ENCODE data around the gene GDPD5.

Gene GDPD5

DNA sequence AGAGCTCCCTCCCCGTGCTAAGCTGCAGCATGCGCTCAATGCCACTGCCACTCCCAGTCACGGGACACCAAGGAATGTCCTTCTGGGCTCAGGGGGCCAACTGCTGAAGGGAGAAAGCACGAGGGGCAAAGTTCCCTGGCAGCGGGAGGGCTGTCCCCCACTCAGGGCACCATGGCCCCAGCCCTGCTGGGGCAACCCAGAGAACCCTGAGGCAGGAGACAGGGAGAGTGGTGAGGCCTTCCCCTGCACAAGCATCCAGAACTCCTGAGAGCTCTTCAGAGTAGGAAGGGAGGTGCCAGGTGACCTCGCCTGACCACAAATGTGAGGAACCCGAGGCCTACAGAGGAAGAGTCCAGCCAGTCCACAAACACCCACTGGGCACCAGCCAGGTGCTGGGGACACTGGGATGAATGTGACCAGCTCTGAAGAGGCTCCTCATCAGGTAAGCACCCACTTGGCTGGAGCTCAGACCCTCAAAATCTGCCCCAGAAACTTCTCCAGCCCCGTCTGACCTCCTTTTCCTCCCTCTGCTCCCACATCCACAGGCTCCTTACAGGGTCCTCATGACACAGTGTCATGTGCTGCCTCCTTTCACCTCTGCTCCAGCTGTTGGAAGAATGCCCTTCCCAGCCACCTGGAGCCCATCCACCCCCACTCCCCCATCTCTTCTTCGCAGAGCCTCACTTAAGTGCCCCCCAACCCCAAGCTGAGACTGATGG, 15.6 kb downstream of the GDPD5 start:
- DNase-seq = no peak

DNA sequence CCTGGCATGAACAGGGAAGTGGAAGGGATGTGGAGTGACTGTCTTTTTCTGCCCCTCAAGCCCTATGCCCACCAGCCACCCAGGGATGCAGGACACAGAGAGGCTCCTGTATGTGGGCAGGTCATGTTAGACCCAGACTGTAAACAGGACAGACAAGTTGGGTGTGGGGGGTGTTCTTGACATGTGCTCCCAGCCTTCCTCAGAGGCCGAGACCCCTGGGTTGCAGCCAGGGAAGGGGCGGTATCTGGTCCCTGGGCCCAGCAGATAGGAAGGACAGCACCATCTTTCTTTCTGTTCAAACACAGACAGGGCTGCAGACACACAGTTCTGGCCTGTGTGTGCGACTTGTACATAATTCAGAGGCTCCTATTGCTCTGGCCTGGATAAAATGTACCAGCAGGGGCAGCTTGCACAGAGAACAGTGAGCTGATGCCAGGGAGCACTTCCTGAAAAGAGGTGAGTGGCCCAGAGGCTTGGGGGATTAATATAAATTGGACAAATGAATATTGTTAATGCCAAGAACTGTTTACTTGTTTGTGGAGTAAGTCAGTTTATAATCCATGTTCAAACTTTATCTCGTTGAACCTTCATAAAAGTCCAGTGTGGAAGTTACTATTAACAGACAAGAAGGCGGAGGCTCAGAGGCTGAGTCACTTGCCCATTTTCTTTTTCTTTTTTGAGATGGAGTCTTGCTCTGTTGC, 16.6 kb downstream of the GDPD5 start:
- DNase-seq = no peak

DNA sequence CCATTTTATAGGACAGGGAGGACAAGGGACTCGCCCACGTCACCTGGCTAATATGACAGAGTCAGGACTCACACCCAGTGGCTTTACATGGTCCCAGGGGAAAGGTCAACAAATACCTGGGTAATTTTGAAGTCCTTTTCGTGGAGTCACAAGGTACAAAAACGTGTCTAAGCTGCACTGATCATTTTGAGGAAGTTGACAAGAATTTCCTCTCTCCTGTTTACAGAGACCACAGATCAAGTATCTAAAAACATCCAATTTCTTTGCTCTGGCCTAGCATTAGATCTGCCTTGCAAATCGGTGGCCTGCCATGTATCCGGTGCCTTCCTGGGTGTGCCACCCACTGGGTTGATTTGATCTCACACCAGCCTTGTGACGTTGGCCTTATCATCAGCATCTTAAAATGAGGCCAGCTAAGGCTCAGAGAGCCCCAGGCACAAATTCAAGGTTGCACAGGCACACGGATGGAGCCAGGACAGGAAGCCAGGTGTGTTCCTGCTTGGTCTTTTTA, 17.6 kb downstream of the GDPD5 start:
- no peak for DNase-seq

DNA sequence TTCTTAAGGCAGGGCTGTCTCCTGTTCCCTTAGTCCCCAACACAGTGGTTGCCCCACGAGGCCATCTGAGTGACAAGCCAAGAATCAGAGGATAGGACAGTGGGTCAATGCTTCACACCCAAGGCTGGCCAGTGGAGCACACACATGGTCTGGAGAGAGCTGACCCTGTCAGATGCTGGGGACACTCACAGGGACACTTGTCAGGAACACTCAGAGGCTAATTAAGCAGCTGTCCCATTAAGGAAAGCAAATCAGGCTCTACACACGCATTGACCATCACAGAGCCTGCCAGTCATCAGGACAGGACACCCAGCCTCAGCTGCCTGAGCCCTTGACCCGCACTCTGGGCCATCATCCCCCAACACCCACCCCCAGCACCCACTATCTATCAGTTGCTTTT, 18.2 kb downstream of the GDPD5 start:
- no peak for DNase-seq

DNA sequence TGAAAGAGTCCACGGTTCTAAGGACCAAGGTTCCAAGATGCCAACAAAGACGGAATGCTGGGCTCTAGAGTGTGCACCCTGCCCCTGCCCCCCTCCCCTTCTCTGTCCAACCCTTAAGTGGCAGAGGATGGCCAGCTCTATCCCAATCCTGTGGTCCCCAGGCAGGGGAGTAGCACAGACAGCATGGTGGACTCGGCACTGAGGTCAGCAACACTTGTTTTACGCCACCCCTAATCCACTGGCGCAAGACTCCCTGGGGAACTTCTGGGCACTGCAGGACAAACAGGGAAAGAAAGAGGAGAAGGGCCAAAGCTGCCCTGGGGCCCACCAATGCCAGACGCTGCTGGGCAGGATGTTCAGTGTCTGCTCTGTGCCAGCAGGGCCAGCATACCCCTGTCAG, 18.9 kb downstream of the GDPD5 start:
- DNase-seq = no peak

DNA sequence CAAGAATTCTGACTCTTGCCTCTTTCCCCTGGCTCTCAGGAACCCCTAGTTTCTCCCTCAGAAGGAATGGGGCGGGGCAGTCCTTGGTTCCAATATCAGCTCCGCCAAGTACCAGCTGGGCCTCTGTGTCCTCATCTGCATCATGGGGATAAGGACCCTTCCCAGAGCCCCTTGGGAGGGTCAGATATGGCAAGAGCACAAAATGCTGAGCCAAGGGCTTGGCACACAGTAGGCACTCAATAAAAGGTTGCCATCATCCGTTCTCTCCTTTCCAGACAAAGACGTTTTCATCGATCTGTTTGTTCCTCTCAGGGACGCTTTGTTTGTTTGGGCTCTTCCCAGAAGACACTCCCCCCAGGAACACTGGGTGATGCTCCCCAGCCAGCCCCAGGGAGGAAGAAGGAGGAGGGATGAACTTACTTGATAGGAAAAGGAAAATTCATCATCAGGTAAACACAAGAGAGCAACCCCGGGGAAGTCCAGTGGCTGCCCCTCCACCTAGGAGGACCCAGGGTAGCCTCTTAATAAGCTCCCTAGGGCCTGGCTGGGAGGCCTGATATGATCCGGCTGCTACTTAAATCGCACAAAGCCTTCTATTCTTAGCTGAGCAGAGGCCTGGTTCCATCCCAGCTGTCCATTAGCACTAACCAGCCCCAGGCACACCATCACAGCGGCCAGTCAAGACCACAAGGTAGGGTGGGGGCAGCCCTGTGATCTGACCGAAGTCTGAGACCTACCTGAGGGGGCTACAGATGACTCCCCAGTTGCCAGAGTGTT, 19.6 kb downstream of the GDPD5 start:
- DNase-seq = no peak

DNA sequence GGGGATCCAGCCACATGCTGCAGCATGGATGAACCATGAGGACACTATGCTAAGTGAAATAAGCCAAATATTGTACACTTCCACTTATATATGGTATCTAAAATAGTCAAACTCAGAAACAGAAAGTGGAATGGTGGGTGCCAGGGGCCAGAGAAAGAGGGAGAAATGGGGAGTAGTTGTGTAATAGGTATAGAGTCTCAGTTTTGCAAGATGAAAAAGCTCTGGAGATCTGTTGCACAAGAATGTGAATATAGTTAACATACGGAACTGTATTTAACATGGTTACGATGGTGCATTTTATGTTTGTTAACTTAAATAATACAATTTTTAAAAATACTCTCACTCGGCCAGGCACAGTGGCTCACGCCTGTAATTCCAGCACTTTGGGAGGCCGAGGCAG, 21.2 kb downstream of the GDPD5 start:
- DNase-seq = no peak

DNA sequence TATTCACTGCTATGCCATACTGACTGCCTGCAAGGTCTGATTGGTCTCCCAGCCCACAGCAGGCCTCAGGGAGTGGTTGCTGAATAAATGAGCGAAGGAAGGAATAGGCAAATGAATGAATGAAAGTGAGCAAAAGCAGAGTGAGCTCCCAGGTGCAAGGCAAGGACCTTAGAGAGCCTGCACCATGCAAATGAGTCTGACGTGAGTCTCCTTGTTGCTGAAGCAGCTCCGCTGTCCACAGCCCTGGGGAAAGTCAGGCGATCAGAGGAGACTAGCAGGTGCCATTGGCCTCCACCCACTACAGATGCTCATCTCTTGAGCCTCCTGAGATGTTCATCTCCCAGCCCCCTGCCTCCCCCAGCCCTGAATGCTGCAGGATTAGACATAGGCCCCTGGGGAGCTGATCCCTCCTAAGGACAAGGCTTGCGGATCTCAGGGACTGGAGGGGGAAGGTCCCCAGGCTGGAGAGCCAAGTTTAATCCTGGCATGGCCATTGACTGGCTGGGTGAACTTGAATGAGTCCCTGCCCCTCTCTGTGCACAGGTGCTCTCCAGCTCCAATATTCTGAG, 22.1 kb downstream of the GDPD5 start:
- DNase-seq = no peak

DNA sequence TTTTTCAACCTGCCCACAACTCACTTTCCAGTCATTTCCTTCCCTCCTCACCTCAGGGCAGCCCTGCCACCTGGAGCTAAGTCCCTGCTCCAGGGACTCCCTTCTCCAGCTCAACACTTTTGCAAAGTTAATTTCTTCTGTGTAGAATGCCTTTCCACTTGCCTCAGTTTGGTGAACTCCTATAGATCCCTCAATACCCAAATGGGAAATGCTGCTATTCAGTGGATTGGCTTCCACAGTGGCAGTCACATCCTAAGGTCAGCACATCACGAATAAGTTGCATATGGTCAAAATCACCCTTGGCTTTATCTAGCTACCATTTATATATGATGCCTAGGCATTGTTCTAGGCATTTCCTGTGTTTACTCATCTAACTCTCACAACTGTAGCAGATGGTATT, 23.6 kb downstream of the GDPD5 start:
- no peak for DNase-seq

DNA sequence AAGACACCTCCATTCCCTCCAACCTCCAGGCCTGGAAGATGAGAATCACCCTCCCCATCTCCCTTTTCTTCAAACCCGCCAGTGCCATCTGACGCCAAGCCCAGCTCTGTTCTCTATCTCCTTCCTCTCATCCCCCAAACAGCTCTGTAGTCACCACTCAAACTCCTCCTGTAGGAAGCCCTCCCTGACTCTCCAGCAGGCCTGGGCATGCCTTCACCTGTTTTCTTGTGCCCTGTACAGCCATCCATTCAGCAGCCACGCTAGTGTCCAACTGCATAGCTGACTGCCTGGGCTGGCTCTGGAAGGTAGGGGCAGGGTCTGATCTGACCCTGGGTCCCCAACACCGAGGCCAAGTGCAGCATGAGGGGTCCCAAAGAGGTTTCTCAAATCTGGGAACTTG, 25.0 kb downstream of the GDPD5 start:
- DNase-seq = no peak

DNA sequence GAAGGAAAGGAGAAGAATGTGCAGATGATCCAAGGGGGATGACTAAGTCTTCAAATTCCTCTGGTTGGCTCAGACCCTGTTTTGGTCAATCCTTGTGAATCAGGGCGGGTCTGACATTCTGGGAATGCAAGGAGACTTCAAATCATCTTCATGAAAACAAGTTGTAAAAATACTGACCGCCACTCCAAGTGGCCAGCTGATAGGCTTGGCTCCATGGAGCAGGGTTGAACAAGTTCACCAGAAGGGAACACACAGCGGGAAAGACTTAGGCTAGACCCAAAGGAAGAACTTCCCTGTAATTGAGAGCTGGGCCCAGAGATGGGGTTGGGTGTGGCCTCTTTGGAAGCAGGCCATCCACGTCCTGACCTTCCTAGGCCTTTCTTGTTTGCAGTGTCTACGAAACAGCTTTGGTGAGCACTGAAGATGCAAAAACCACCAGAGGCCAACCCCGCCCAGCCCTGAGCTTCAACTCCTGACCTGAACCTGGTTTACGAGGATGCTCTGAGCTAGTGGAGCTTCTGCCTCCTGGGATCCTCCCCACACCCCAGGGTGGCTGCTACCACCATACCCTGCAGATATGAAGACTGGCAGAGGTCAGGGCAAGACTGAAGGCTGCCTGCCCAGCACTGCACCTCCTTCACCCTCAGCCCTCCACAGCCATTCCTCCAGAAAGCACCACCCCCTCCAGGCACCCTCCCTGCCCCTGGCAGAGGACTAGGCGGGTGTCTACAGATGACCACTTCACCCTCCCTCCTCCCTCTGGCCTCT, 26.1 kb downstream of the GDPD5 start:
- DNase-seq = peak; percentile 48

DNA sequence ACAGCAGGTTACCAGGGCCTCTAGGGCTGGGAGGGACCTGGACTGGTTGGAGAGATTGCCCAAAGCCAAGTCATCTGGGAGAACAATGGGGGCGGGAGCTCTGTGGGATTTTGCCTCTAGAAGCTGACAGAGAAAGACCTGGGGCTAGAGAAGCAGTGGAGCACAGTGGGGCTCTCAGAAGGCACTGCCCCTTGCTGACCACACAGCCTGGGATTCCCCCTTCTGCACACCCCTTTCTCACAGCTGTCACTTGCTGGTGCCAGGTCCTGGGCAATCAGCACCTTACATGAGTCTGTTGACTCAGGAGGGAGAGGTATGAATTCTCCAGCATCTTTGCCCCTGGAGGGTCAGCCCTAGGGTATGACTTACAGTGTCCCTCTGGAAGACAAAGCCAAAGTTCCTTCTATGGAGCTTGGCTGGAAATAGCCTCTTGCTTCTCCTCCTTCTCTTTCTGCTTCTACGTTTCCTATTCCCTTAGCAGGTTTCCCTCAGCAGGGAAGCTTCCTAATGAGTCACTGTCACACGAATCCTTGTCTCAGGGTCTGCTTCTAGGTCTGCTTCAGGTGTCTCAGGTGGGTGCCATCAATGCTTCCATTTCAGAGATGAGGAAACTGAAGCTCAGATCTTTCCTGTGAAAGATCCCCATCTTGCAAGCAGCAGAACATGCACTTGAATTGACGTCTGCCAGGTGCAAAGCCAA, 27.0 kb downstream of the GDPD5 start:
- no peak for DNase-seq

DNA sequence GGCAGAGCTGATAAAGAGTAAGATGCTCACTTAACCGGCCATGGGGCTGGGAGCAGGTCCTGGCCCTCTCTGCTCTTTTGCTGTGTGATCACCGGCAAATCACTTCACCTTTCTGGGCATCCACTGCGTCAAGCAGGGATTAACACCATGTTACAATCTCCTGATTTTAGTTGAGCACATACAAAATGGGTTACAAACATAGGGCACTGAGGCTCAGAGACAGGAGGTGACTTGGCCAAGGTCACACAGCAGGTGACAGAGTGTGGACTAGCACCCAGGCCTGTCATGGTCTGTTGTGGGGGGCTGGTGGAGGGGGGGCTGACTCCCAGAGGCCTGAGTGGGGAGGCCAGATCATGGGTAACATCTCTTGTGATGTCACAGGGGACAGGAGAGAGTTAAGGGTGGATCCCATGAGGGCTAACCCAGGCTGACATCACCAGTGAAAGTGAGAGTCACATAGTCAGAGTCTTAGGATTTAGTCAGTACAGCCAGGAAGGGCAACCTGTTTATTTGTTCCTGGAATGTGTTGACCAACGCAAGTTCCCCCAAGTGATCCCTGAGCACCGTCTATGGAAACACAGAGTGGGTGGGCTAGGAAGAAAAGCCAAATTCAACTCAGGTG, 27.8 kb downstream of the GDPD5 start:
- no peak for DNase-seq

DNA sequence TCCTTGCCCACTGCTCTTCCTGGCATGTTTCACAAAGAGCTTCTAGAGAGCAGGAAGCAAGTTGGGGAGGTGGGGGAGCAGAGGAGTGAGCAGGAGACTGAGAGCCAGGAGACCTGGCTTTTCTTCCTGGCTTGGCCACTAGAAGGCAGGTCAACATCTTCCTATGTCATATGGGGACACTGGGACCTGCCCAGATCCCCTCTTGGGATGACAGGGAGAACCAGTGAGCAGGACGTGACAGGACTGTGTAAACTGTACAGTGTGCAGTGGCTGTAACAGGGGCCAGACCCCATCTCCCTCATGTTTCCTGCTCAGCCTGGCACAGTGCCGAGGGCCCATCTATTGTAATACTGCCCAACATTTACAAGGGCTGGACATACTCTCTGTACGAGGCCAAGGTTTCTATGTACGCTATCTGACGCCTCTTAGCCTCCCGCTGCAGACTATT, 29.4 kb downstream of the GDPD5 start:
- DNase-seq = no peak

DNA sequence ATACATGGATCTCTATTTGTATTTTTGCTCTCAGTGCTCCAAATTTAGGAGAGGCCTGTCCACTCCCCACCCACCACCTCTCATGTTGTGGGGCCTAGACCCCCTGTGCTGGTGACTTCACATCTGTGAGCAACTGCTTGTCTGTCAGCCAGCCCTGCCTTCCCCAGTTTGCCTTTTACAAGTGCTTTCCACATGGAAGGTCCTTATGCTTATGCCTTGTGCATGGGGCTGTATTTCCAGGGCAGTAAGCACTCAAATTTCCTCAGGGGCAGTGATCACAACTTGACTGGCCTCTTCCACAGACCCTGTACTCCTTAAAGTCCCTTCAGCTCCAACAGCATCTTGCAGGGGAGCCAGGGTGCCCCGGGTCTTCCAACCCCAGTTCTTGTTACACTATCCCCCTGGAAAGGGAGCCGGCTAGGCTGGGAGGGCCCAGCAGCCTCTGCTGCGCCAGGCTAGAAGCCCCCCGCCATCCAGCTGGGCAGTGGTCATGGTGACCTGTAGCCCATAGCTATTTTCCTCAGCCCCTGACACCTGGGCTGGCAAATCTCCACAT, 29.9 kb downstream of the GDPD5 start:
- no peak for DNase-seq

DNA sequence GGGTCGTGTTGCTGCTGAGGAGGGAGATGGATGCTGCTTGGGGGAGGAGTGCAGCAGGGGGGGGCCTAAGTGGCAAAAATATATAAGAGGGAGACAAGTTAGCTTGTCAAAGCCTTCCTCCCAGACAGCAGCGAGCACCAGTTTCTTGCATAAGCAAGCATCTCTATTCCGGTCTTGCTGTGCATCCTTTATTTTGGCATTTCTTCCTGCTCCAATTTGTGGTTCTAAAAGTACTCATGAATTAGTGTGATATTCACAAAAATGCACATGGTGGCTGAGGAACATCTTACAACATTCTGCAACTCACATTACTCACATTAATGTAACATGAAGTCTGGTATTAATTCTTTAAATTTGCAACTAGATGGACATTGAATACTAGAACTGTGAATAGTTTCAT, 32.1 kb downstream of the GDPD5 start:
- DNase-seq = no peak

DNA sequence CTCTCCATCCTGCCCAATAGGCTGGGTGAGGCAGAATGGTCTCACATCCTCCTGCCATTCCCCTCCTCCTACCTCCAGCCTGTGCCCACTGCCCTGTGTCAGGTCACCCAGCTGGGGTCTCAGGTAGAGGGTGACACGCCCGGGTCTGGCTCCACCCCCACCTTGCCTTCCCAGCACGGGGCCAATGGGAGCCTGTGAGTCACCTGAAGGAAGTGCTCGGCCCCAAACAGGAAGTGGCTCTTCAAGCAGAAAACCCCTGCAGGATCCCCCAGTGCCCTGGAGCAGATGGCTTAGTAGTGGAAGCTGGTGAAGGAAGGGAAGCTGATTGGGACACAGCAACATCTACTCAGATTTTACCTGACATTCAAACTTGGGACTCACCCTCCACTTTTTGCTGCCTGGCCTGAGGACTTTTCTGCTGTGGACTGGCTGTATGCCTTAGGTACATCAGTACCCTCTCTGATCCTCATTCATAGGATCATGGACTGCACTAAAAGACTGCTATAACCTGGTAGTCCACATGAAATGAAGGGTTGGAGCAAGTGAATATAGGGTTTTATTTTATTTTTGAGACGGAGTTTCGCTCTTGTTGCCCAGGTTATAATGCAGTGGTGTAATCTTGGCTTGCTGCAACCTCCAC, 33.4 kb downstream of the GDPD5 start:
- DNase-seq = no peak

DNA sequence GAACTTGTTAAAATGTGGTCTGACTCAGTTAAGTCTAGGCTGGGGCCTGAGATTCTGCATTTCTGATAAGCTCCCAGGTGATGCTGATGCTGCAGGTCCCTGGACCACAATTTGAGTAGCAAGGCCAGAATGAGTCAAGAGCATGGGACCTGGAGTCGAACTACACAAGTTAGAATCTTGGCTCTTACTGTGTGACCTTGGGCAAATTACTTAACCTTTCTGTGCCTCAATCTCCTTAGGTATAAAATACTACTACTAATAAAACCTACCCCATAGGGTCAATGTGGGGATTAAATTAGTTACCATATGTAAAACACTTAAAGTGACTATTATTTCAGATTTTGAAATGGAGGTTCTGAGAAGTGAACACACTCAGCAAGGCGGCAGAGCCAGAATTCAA, 34.3 kb downstream of the GDPD5 start:
- DNase-seq = no peak

DNA sequence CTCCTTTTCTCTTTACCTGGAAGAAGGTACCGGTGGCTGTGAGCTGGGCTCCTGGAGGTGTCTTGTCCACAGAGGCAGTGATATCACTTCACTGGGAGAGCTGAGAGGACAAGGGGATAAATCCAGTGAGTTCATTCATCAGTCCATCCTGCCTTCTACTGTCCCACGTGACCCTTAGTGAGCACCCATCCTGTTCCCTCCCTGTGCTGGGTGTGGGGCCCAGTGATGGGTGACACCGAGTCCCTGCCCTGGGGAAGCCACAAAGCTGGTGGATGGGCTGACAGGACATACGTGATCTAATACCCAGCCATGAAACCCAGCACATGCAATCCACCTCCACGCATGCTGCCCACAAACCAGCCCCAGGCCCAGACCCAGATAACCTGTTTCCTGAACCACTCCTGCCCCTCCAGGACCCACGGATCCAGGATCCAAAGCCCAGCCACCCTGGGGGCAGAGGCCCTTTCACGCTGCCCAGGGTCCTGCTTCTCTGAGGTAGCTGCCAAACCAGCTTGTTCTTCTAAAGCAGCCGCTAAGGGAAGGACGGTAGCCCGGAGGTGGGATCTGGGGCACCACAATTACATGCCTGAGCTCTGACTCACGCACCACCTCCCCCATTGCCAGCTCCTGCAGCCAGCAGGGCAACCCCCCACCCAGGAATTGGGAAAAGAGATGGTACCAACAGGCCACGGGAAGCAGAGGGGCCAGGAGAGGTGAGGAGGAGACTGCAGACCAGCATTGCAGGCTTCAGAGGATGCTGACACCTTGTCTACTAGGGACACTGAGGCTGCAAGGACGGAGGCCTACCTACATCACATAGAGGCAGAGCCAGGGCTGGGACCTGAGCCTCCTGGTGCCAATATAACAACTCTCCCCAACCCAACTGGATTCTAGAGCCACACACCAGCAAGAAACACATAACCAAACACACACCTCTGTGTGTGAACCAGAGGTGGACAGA, 35.2 kb downstream of the GDPD5 start:
- no peak for DNase-seq

Data from right hindlimb (tissue), 1 donor.